Fibroblast of mammary gland (primary cell): Measurements from ENCODE around the gene THUMPD3.

Source experiments
- DNase-seq: peaks from one replicate; pipeline ENCODE4 v3.0.0-alpha.2; 2010; ENCODE audit warnings: low read depth
- H3K4me3 ChIP-seq: 2 replicates; pipeline ENCODE4 v1.5.1; 2011; ENCODE audit warnings: low read depth, mild to moderate bottlenecking, low read length, moderate library complexity; ENCODE audit not compliant: control insufficient read depth
- TF ChIP-seq, protein P1 (sequence below): conservative IDR thresholded peaks from 2 replicates; pipeline ENCODE4 v1.5.1; 2011; ENCODE audit warnings: low read depth, low read length, inconsistent platforms; ENCODE audit not compliant: control insufficient read depth, insufficient read depth

THUMPD3 gene

GRCh38 chr3:9330166-9330703 lies 32.6 kb upstream of the THUMPD3 start:
- DNase-seq: peak; percentile 38
- no peak overlapping the region for H3K4me3 ChIP-seq
- TF ChIP-seq, protein P1, sequence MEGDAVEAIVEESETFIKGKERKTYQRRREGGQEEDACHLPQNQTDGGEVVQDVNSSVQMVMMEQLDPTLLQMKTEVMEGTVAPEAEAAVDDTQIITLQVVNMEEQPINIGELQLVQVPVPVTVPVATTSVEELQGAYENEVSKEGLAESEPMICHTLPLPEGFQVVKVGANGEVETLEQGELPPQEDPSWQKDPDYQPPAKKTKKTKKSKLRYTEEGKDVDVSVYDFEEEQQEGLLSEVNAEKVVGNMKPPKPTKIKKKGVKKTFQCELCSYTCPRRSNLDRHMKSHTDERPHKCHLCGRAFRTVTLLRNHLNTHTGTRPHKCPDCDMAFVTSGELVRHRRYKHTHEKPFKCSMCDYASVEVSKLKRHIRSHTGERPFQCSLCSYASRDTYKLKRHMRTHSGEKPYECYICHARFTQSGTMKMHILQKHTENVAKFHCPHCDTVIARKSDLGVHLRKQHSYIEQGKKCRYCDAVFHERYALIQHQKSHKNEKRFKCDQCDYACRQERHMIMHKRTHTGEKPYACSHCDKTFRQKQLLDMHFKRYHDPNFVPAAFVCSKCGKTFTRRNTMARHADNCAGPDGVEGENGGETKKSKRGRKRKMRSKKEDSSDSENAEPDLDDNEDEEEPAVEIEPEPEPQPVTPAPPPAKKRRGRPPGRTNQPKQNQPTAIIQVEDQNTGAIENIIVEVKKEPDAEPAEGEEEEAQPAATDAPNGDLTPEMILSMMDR: no peak

GRCh38 chr3:9331171-9331570 lies 31.7 kb upstream of the THUMPD3 start:
- DNase-seq: no peak
- no peak overlapping the region for H3K4me3 ChIP-seq
- TF ChIP-seq, protein P1: no peak

GRCh38 chr3:9332250-9333030 lies 30.4 kb upstream of the THUMPD3 start:
- no peak for DNase-seq
- TF ChIP-seq, protein P1: no peak
- no peak overlapping the region for H3K4me3 ChIP-seq

- TF ChIP-seq, protein P1: no peak
- DNase-seq: peak; percentile 50
- no peak overlapping the region for H3K4me3 ChIP-seq
Observed at GRCh38 chr3:9339761-9340471, 22.9 kb upstream of the THUMPD3 start.

- peak; percentile 93 for DNase-seq
- TF ChIP-seq, protein P1: no peak
- no peak overlapping the region for H3K4me3 ChIP-seq
Observed at GRCh38 chr3:9340472-9340902, 22.4 kb upstream of the THUMPD3 start.

DNA sequence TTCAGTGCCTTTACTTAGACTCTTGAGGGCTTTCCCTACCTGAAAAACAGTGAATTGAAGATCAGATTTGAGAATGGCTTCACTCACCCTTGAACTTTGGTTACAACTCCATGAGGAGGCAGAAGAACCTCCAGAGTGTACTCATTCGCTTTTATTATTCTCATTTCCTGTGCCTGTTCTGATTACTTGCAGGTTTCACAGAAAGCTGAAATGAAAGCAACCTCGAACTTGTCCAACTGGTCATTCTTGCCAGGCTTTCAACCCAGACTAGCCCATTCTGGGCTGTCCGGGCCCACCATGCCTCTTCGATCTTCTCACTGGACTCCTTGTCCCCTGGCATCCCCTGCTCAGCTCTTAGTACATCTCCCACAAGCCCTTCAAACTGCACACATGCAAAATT lies 20.2 kb upstream of the THUMPD3 start:
- no peak overlapping the region for H3K4me3 ChIP-seq
- TF ChIP-seq, protein P1: no peak
- no peak for DNase-seq
